ENCODE data around the gene HMGCLL1. TPM values are rescaled to one million over a fixed set of nuclear protein-coding genes. Genes with fewer than 3 reads are reported as not detected.

The HMGCLL1 gene
- total and polyA plus RNA-seq, 2 donors (not counting 1 experiment from before 2014, with no cell fraction given), result not detected

GRCh38 chr6:55395871-55396270 lies 183.1 kb downstream of the HMGCLL1 start:
- Histone ChIP-seq H3K9ac (ENCODE audit: low read length) (no peak overlapping the region), H2AFZ (ENCODE audit: insufficient read depth, low read depth, low read length, poor library complexity, severe bottlenecking) (no peak overlapping the region), H3K4me1 (ENCODE audit: control insufficient read depth in 2 of 2, insufficient read depth in 2 of 2, low read length in 2 of 2) (no peaks in the 10 kb centered on the region), H3K4me3 (ENCODE audit: control extremely low read depth in 1 of 5, extremely low read depth in 1 of 5, insufficient read depth in 1 of 5, low read depth in 2 of 5, low read length in 4 of 5) (no peak overlapping the region), H3K4me2 (replicated peaks; ENCODE audit: low read depth, low read length, poor library complexity, severe bottlenecking) (no peak overlapping the region), H3K79me2 (ENCODE audit: control insufficient read depth, insufficient read depth, low read length) (no peaks in the 10 kb centered on the region), H4K20me1 (ENCODE audit: control insufficient read depth, insufficient read depth, low read length, poor library complexity, severe bottlenecking) (no peaks in the 10 kb centered on the region), H3K27ac (ENCODE audit: low read length in 2 of 2) (no peak overlapping the region), H3K27me3 (replicated peaks in 1 of 4; ENCODE audit: control extremely low read depth in 1 of 4, control insufficient read depth in 3 of 4, insufficient read depth in 4 of 4, low read length in 3 of 4) (no peaks in the 10 kb centered on the region), H3K36me3 (replicated peaks in 1 of 2; ENCODE audit: control extremely low read depth in 1 of 2, control insufficient read depth in 1 of 2, extremely low read depth in 1 of 2, insufficient read depth in 2 of 2, low read length in 1 of 2) (no peaks in the 10 kb centered on the region), H3K9me3 (ENCODE audit: control extremely low read depth in 1 of 3, control insufficient read depth in 2 of 3, insufficient read depth in 1 of 3, low read length in 2 of 3) (no peaks in the 10 kb centered on the region)
- H3K4me1 Mint-ChIP-seq, result no peaks in the 10 kb centered on the region
- DNase-seq (no peak), ATAC-seq (ENCODE audit: low read depth) (no peak)
- no peaks in the 10 kb centered on the region for H3K27me3 Mint-ChIP-seq
- H3K27ac Mint-ChIP-seq, result no peak overlapping the region
- no peak overlapping the region for H3K4me3 Mint-ChIP-seq
- H3K9me3 Mint-ChIP-seq (ENCODE audit: insufficient read depth), result no peaks in the 10 kb centered on the region
- POLR2A ChIA-PET, result no interaction called here
- CTCF ChIA-PET, result no interaction called here
- intact Hi-C loops (cut with micrococcal nuclease), result no loop called here
- WGBS (ENCODE audit: insufficient coverage), result no CpG with 5 or more reads among the region's 3 CpGs
- no peak for TF ChIP-seq CTCF (IDR thresholded peaks at IDR 0.05)
- no peak for TF ChIP-seq EZH2 (IDR thresholded peaks at IDR 0.05; ENCODE audit: borderline replicate concordance, insufficient read depth, low read depth, low read length, poor library complexity, severe bottlenecking)

- TF ChIP-seq CTCF (IDR thresholded peaks at IDR 0.05), result no peak
- no peak for TF ChIP-seq EZH2 (IDR thresholded peaks at IDR 0.05; ENCODE audit: borderline replicate concordance, insufficient read depth, low read depth, low read length, poor library complexity, severe bottlenecking)
- Histone ChIP-seq H3K9ac (ENCODE audit: low read length) (no peak overlapping the region), H3K4me1 (ENCODE audit: control insufficient read depth in 2 of 2, insufficient read depth in 2 of 2, low read length in 2 of 2) (no peaks in the 10 kb centered on the region), H2AFZ (ENCODE audit: insufficient read depth, low read depth, low read length, poor library complexity, severe bottlenecking) (no peak overlapping the region), H3K4me2 (replicated peaks; ENCODE audit: low read depth, low read length, poor library complexity, severe bottlenecking) (no peak overlapping the region), H4K20me1 (ENCODE audit: control insufficient read depth, insufficient read depth, low read length, poor library complexity, severe bottlenecking) (no peaks in the 10 kb centered on the region), H3K27me3 (replicated peaks in 1 of 4; ENCODE audit: control extremely low read depth in 1 of 4, control insufficient read depth in 3 of 4, insufficient read depth in 4 of 4, low read length in 3 of 4) (no peaks in the 10 kb centered on the region), H3K27ac (ENCODE audit: low read length in 2 of 2) (no peak overlapping the region), H3K79me2 (ENCODE audit: control insufficient read depth, insufficient read depth, low read length) (no peaks in the 10 kb centered on the region), H3K4me3 (ENCODE audit: control extremely low read depth in 1 of 5, extremely low read depth in 1 of 5, insufficient read depth in 1 of 5, low read depth in 2 of 5, low read length in 4 of 5) (no peak overlapping the region), H3K9me3 (ENCODE audit: control extremely low read depth in 1 of 3, control insufficient read depth in 2 of 3, insufficient read depth in 1 of 3, low read length in 2 of 3) (no peaks in the 10 kb centered on the region), H3K36me3 (replicated peaks in 1 of 2; ENCODE audit: control extremely low read depth in 1 of 2, control insufficient read depth in 1 of 2, extremely low read depth in 1 of 2, insufficient read depth in 2 of 2, low read length in 1 of 2) (no peaks in the 10 kb centered on the region)
- H3K4me1 Mint-ChIP-seq, result no peaks in the 10 kb centered on the region
- H3K9me3 Mint-ChIP-seq (ENCODE audit: insufficient read depth), result peaks cover 2% of the 10 kb centered on the region
- 67% methylated on average over 1 of the region's 3 CpGs for WGBS (ENCODE audit: insufficient coverage)
- H3K27me3 Mint-ChIP-seq, result no peaks in the 10 kb centered on the region
- CTCF ChIA-PET, result no interaction called here
- ATAC-seq (ENCODE audit: low read depth) (no peak), DNase-seq (no peak)
- intact Hi-C loops (cut with micrococcal nuclease), result no loop called here
- POLR2A ChIA-PET, result no interaction called here
- H3K27ac Mint-ChIP-seq, result no peak overlapping the region
- no peak overlapping the region for H3K4me3 Mint-ChIP-seq
Observed at GRCh38 chr6:55388211-55388610, 190.8 kb downstream of the HMGCLL1 start.
